Vein endothelial cell (primary cell): ENCODE data around the gene OXTR. TPM values are rescaled to one million over a fixed set of nuclear protein-coding genes. Genes with fewer than 3 reads are reported as not detected.

Source experiments
- total RNA-seq: library from RNA; depleted of rRNA; stranded (reverse); fragments of >200 nt; gene quantifications from 2 replicates; pipeline ENCODE4 v1.2.3, GENCODE V29; 2012

OXTR gene
- 0.29 and 0.65 TPM in 2 replicates for total RNA-seq

DNA sequence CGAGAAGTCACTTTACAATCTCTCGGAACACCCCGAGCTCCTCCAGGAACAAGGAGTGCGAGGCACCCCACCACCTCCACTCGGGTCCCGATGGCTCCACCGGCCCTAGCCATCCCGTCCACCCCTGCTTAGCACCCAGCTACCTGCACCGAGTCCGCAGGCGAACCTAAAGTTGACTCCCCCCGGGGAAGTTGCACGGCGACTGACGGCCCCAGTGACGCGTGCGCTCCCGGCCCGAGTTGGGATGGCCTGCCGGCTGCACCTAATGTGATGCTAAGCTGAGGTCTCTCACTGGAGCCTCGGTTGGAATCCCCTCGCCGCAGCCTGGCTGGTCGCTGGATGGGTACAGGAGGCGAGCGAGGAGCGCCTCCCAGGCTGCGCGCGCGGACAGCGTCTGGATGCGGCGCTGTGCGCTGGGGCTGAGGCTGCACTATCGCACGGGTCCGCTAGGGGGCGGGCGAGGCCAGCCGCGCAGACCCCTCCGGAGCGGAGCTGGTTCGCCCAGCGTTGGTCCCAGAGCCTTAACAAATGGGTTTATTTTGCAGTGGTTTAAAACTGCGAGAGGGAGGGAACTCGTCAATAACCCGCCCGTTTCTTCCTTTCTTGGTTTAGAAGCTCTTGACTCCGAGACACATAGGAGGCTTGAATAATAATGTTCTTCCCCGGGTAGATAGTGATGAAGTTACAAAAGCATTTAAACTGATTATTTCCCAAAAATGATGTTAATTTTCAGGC lies at the start of gene OXTR:
Gene OXTR (minus strand): TSS at position 526 of the 735 bp plus-strand sequence. CDS start 1,426 bp downstream, outside the sequence.

DNA sequence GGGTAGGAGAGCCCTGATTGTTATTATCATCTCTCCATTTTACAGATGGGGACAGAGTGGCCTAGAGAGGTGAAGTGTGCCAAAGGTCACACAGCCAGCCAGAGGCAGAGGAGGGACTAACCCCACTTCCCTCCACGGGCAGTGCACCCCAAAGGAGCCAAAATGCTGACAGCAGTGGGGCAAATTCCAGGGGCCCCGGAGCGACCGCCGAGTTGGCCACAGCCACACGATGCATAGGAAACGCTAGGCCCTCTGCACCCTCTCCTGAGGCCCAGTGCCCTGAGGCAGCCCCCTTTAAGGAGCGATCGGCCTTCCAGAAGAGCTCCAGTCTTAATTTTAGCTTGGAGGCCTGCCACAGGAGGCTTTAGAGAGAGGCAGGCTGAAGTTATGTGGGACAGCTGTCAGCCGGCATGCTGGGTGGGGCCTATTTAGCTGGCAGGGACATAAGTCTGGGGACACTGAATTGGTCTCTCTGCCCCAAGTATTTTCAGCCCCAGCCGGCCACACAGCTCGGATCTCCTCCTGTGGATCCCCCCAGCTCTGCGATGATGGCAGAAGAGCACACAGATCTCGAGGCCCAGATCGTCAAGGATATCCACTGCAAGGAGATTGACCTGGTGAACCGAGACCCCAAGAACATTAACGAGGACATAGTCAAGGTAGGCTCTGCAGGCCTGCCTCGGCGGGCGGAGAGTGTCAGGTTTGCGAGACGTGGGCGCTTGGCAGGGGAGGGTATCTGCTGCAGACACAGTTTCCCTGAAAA lies 35.9 kb downstream of the OXTR start, which contains the start of gene CAV3:
Gene CAV3 (plus strand): TSS at position 471 of the 763 bp plus-strand sequence. CDS start 75 bp downstream, at position 546.

Other genes with a start within 250 kb of the OXTR start
- 0.10 TPM in 1 of 2 replicates, not detected in the other for gene SSUH2, start 124.8 kb downstream of the OXTR start, total RNA-seq
- not detected in 2 replicates for gene CAV3, start 35.8 kb downstream of the OXTR start, total RNA-seq
- 11.1 and 19.6 TPM in 2 replicates for gene RAD18, start 193.9 kb upstream of the OXTR start, total RNA-seq